OCI-LY3 (cell line): ENCODE data around the gene ECT2.
"Not testable (repeated sequence)": the region's sequence is repeated elsewhere in the genome, so short reads cannot be mapped to it uniquely, and the experiment has no call there.

Experiments used
- H2AFZ ChIP-seq: fragments of 200-600, 300-600 bp; shearing (Covaris generic); 2 replicates; pipeline ENCODE4 v1.6.0; 2014; ENCODE audit warnings: antibody characterized with exemption, low read depth, low read length
- H3K27ac ChIP-seq: fragments of 200-600, 300-600 bp; sonication (generic); 2 replicates; pipeline ENCODE4 v1.5.1; 2014; ENCODE audit warnings: mild to moderate bottlenecking, low read length, moderate library complexity, mixed read lengths
- H3K27me3 ChIP-seq: fragments of 200-600, 300-600 bp; sonication (generic); 2 replicates; pipeline ENCODE4 v1.6.1; 2014; ENCODE audit warnings: low read depth, low read length, mixed read lengths
- H3K36me3 ChIP-seq: fragments of 200-600, 300-600 bp; sonication (generic); replicated peaks from 2 replicates; pipeline ENCODE3; 2014; ENCODE audit warnings: low read depth, low read length, mixed read lengths
- H3K4me1 ChIP-seq: fragments of 300-600, 200-600 bp; sonication (generic); 2 replicates; pipeline ENCODE4 v1.6.1; 2014; ENCODE audit warnings: low read length, mixed read lengths
- H3K4me2 ChIP-seq: fragments of 200-600, 300-600 bp; sonication (generic); 2 replicates; pipeline ENCODE4 v1.6.1; 2014; ENCODE audit warnings: low read length, mixed read lengths
- H3K4me3 ChIP-seq: fragments of 300-600, 200-600 bp; sonication (generic); 2 replicates; pipeline ENCODE4 v1.5.1; 2014; ENCODE audit warnings: antibody characterized with exemption, mild to moderate bottlenecking, low read length, moderate library complexity
- H3K79me2 ChIP-seq: fragments of 300-600, 200-600 bp; shearing (Covaris generic); 2 replicates; pipeline ENCODE4 v1.6.1; 2014; ENCODE audit warnings: mild to moderate bottlenecking, low read length, mixed read lengths
- H3K9ac ChIP-seq: fragments of 300-600, 200-600 bp; shearing (Covaris generic); 2 replicates; pipeline ENCODE4 v1.6.0; 2014; ENCODE audit warnings: mild to moderate bottlenecking, low read length, moderate library complexity
- H3K9me3 ChIP-seq: fragments of 200-600, 300-600 bp; shearing (Covaris generic); 2 replicates; pipeline ENCODE4 v1.6.1; 2014; ENCODE audit warnings: low read length, mixed read lengths; ENCODE audit not compliant: insufficient read depth
- H4K20me1 ChIP-seq: fragments of 200-600, 300-600 bp; sonication (generic); 2 replicates; pipeline ENCODE4 v1.6.1; 2016; ENCODE audit warnings: low read length, mixed read lengths; ENCODE audit not compliant: insufficient read depth
- EZH2phosphoT487 ChIP-seq: fragments of 200-600 bp; shearing (Covaris generic); IDR thresholded peaks from 2 replicates; pipeline ENCODE4 v1.6.1; 2018; ENCODE audit warnings: antibody characterized with exemption, mixed run types, low read depth
- TF ChIP-seq, protein P1 (sequence below): fragments of 200-600, 300-600 bp; sonication (generic); IDR thresholded peaks from 2 replicates; pipeline ENCODE4 v1.5.1; 2014; ENCODE audit warnings: antibody characterized with exemption, low read length, low read depth

Gene ECT2

DNA sequence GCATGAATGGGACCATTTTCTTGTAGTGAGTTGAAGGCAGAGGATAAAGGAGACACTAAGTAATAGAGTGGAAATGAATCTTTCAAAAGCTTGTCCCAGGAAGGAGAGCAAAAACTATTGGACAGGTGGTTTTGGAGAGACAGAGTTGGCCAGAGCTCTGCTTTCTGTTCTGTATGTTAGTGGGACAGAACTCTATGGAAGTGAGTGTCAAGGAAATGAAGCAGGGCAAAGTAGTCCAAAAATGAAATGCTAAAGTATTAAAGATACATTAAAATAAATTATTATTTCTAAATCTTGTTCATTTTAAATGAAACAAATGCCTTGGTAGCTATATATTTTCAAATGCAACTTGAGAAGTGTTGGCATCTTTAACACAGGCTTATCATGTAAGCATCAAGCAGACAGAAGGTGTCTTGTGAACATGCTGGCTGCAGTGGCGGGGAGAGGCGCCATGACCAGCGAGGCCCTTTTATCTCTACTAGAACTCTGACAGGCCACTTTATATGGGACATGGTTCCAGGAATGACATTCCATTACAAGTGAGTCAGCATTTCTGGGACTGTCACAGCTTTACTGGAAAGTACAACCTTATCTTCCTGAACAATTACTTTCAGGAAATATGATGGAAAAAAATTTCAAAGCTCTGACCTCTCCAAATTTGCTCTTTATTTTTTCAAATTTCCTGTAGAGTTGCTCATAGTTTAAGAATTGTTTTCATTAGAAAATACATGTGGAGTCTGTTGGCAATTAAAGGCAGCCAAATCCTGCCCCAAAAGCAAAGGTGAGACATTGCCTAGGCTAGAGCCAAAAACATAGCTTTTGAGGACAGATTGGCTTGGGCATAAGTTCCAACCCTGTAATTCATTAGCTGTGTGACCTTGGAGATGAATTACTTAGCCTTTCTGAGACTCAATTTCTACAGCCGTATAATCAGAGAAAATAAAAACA, 106.5 kb downstream of the ECT2 start:
- H3K79me2 ChIP-seq = no peaks in the 10 kb centered on the region
- no peak overlapping the region for H3K27ac ChIP-seq
- no peaks in the 10 kb centered on the region for H3K36me3 ChIP-seq
- no peak for TF ChIP-seq EZH2phosphoT487
- TF ChIP-seq, protein P1, sequence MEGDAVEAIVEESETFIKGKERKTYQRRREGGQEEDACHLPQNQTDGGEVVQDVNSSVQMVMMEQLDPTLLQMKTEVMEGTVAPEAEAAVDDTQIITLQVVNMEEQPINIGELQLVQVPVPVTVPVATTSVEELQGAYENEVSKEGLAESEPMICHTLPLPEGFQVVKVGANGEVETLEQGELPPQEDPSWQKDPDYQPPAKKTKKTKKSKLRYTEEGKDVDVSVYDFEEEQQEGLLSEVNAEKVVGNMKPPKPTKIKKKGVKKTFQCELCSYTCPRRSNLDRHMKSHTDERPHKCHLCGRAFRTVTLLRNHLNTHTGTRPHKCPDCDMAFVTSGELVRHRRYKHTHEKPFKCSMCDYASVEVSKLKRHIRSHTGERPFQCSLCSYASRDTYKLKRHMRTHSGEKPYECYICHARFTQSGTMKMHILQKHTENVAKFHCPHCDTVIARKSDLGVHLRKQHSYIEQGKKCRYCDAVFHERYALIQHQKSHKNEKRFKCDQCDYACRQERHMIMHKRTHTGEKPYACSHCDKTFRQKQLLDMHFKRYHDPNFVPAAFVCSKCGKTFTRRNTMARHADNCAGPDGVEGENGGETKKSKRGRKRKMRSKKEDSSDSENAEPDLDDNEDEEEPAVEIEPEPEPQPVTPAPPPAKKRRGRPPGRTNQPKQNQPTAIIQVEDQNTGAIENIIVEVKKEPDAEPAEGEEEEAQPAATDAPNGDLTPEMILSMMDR = no peak
- no peak overlapping the region for H3K4me3 ChIP-seq
- H3K4me1 ChIP-seq = no peaks in the 10 kb centered on the region; the same call in 1 of the 2 replicates
- no peaks in the 10 kb centered on the region for H3K27me3 ChIP-seq
- no peak overlapping the region for H3K9ac ChIP-seq
- H4K20me1 ChIP-seq = no peaks in the 10 kb centered on the region
- no peak overlapping the region for H2AFZ ChIP-seq
- H3K9me3 ChIP-seq = no peaks in the 10 kb centered on the region
- H3K4me2 ChIP-seq = no peak overlapping the region

DNA sequence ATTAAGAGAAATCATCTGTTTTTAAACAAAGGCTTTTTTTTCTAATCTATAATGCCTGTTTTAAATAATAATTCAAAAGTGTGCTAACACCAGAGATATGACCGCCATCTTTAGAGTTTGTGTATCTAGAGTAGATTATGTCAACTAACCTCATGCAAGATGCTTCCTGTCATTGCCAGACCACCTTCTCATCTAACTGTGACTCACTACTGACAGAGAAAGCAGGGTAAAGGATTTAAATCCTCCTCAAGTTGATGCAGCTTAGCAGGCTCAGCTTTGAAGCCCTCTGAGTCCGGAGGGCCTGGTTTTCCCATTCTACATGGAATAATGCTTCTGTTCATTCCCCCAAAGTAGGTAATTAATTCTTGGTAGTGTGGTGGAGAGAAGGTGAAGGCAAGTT, 108.5 kb downstream of the ECT2 start:
- Histone ChIP-seq H4K20me1 (no peaks in the 10 kb centered on the region), H2AFZ (no peak overlapping the region), H3K9me3 (no peaks in the 10 kb centered on the region), H3K4me1 (no peaks in the 10 kb centered on the region; the same call in 1 of the 2 replicates), H3K4me2 (no peak overlapping the region), H3K9ac (no peak overlapping the region), H3K4me3 (no peak overlapping the region), H3K79me2 (no peaks in the 10 kb centered on the region), H3K27me3 (no peaks in the 10 kb centered on the region), H3K27ac (no peak overlapping the region), H3K36me3 (no peaks in the 10 kb centered on the region)
- no peak for TF ChIP-seq EZH2phosphoT487
- TF ChIP-seq, protein P1 = no peak

DNA sequence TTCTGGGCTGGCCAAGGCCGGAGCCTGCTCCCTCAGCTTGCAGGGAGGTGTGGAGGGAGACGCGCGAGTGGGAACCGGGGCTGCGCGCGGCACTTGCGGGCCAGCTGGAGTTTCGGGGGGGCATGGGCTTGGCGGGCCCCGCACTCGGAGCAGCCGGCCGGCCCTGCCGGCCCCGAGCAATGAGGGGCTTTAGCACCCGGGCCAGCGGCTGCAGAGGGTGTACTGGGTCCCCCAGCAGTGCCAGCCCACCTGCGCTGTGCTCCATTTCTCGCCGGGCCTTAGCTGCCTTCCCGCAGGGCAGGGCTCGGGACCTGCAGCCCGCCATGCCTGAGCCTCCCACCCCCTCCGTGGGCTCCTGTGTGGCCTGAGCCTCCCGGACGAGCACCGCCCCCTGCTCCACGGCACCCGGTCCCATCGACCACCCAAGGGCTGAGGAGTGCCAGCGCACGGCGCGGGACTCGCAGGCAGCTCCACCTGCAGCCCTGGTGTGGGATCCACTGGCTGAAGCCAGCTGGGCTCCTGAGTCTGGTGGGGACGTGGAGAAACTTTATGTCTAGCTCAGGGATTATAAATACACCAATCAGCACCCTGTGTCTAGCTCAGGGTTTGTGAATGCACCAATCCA, 116.3 kb downstream of the ECT2 start:
- H4K20me1 ChIP-seq, H3K9ac ChIP-seq, H2AFZ ChIP-seq, H3K4me3 ChIP-seq, H3K36me3 ChIP-seq, H3K4me1 ChIP-seq, H3K4me2 ChIP-seq, H3K9me3 ChIP-seq, H3K27me3 ChIP-seq, H3K79me2 ChIP-seq, H3K27ac ChIP-seq: not testable (repeated sequence)

DNA sequence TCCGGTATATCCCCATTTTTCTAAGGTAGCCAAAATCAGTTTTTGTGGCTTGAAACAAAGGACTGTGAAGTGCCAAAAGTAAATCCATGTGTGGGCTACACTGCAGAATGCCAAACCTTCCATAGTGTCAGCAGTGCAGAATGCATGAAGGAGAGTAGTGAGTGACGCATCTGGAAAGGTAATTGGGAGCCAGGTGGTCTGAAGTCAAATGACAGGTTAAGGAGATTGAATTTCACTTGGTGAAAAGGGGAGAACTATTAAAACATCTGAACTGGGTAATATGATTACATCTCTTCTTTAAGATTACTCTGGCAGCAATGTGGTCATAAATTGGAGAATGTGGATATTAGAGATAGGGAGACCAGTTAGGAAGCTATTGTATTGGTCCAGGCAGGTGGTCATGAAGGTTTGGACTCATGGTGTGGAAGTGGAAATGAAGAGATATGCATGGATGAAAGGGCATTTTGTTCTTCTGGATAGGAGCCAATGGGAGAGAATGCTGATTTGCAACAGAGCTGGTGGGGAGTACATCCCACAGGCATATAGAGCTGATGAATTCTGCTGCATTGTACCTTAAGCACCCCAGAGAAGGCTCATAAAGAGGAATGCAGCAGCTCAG, 118.2 kb downstream of the ECT2 start:
- Histone ChIP-seq H3K36me3 (no peaks in the 10 kb centered on the region), H3K27ac (no peak overlapping the region), H3K4me3 (no peak overlapping the region), H3K4me1 (no peaks in the 10 kb centered on the region), H4K20me1 (no peaks in the 10 kb centered on the region), H3K79me2 (no peaks in the 10 kb centered on the region), H3K4me2 (no peak overlapping the region), H3K9ac (no peak overlapping the region), H3K27me3 (no peaks in the 10 kb centered on the region), H2AFZ (no peak overlapping the region), H3K9me3 (no peaks in the 10 kb centered on the region)
- TF ChIP-seq, protein P1 = no peak
- no peak for TF ChIP-seq EZH2phosphoT487
